GM12878 (cell line): Measurements from ENCODE around the gene NT5M. TPM values are rescaled to one million over a fixed set of nuclear protein-coding genes. Genes with fewer than 3 reads are reported as not detected.
"Not testable (repeated sequence)": the region's sequence is repeated elsewhere in the genome, so short reads cannot be mapped to it uniquely, and the experiment has no call there.

Experiments used
- ATAC-seq: fragments of 200-7000 bp; cut with Tn5 transposase; 3 replicates; pipeline ENCODE4 v1.9.1; 2020; ENCODE audit warnings: mild to moderate bottlenecking, moderate library complexity
- BruUV-seq: library from RNA; stranded (reverse); fragments of 400-500 nt; replicated peaks from 2 replicates; lab custom pipeline; 2021; lab: Mats Ljungman, UMichigan
- CTCF ChIA-PET: fragments of 300-600 bp; sonication (Branson Sonifier 250); formaldehyde crosslinking; extraction: SDS; loops from one replicate; lab custom pipeline; 2021; ENCODE audit warnings: inconsistent platforms; lab: Yijun Ruan, JAX
- POLR2A ChIA-PET: fragments of 350-600 bp; formaldehyde crosslinking; extraction: SDS; loops from one replicate; lab custom pipeline; 2021; ENCODE audit warnings: inconsistent platforms; lab: Charles Lee
- RAD21 ChIA-PET: fragments of 300-600 bp; sonication (Branson Sonifier 250); formaldehyde crosslinking; loops from one replicate; lab custom pipeline; 2023; ENCODE audit warnings: antibody characterized with exemption; ENCODE audit not compliant: unreplicated experiment; lab: Charles Lee
- SMC1A ChIA-PET: fragments of 300-600 bp; sonication (Branson Sonifier 250); formaldehyde crosslinking; loops from one replicate; lab custom pipeline; 2023; ENCODE audit not compliant: unreplicated experiment, uncharacterized antibody; lab: Charles Lee
- DNase-seq: peaks from one replicate; pipeline ENCODE4 v3.0.0-alpha.2; 2011; ENCODE audit warnings: low read depth, low spot score
- FAIRE-seq: peaks from 3 replicates; lab custom pipeline; 2011; peaks lifted over from hg19 to GRCh38; lab: Jason Lieb, UNC
- H2AFZ ChIP-seq: 2 replicates; pipeline ENCODE4 v1.6.0; 2011; ENCODE audit warnings: low read depth, low read length, control low read depth; ENCODE audit not compliant: control insufficient read depth
- H3K27ac ChIP-seq: 2 replicates; pipeline ENCODE4 v1.5.1; 2011; ENCODE audit warnings: control low read depth; ENCODE audit not compliant: control insufficient read depth, insufficient read depth
- H3K27me3 ChIP-seq, 2 experiments: replicated peaks in 1 of 2; 2 replicates each; pipeline versions ENCODE4 v1.6.0 to v1.6.1; 2011; ENCODE audit warnings: low read length in 1 of 2; ENCODE audit not compliant: control insufficient read depth in 2 of 2, insufficient read depth in 2 of 2
- H3K36me3 ChIP-seq, 2 experiments: 2 replicates each; pipeline ENCODE4 v1.5.1; 2011; ENCODE audit warnings: low read length in 1 of 2; ENCODE audit not compliant: control insufficient read depth in 2 of 2, insufficient read depth in 2 of 2
- H3K4me1 ChIP-seq: 2 replicates; pipeline ENCODE4 v1.6.1; 2011; ENCODE audit warnings: mild to moderate bottlenecking, low read length, moderate library complexity, mixed read lengths; ENCODE audit not compliant: control insufficient read depth, insufficient read depth
- H3K4me2 ChIP-seq: 2 replicates; pipeline ENCODE4 v1.6.0; 2011; ENCODE audit warnings: control low read depth; ENCODE audit not compliant: control insufficient read depth, insufficient read depth
- H3K4me3 ChIP-seq: fragments of 200-600 bp; sonication (generic); 2 replicates; pipeline ENCODE4 v1.5.1; 2016
- H3K79me2 ChIP-seq: 2 replicates; pipeline ENCODE4 v1.6.0; 2011; ENCODE audit warnings: low read length; ENCODE audit not compliant: control insufficient read depth, insufficient read depth
- H3K9ac ChIP-seq: 2 replicates; pipeline ENCODE4 v1.8.0; 2011; ENCODE audit warnings: low read length, control low read depth, mixed read lengths; ENCODE audit not compliant: control insufficient read depth, insufficient read depth
- H3K9me3 ChIP-seq: replicated peaks from 3 replicates; pipeline ENCODE4 v1.5.1; 2011; ENCODE audit warnings: mild to moderate bottlenecking, low read length; ENCODE audit not compliant: control insufficient read depth, insufficient read depth
- H4K20me1 ChIP-seq: 2 replicates; pipeline ENCODE4 v1.6.0; 2011; ENCODE audit not compliant: control insufficient read depth, insufficient read depth
- EGR1 ChIP-seq, 2 experiments: IDR thresholded peaks; 1 replicate in 1 of 2; 2 replicates in 1 of 2; pipeline ENCODE4 v1.6.1; 2011 to 2012; ENCODE audit warnings: low read depth in 2 of 2, low read length in 2 of 2, borderline replicate concordance in 1 of 2, mild to moderate bottlenecking in 1 of 2, moderate library complexity in 1 of 2
- EZH2 ChIP-seq: IDR thresholded peaks from 2 replicates; pipeline ENCODE4 v1.6.1; 2012; ENCODE audit warnings: low read depth, mild to moderate bottlenecking, control low read depth, inconsistent platforms, low read length, borderline replicate concordance; ENCODE audit not compliant: control insufficient read depth
- IKZF1 ChIP-seq: fragments of 450-650 bp; conservative IDR thresholded peaks from 2 replicates; pipeline ENCODE4 v1.6.1; 2017; ENCODE audit warnings: antibody characterized with exemption, mild to moderate bottlenecking
- IRF4 ChIP-seq: IDR thresholded peaks from 2 replicates; pipeline ENCODE4 v1.6.1; 2011; ENCODE audit warnings: low read depth, low read length
- KLF5 ChIP-seq: fragments of 450-650 bp; IDR thresholded peaks from 2 replicates; pipeline ENCODE4 v1.6.1; 2014; ENCODE audit warnings: mild to moderate bottlenecking; ENCODE audit not compliant: partially characterized antibody
- MEF2B ChIP-seq: fragments of 450-650 bp; IDR thresholded peaks from 2 replicates; pipeline ENCODE4 v1.6.1; 2018; ENCODE audit warnings: mild to moderate bottlenecking, moderate library complexity; ENCODE audit not compliant: partially characterized antibody, poor library complexity, severe bottlenecking
- NR2C1 ChIP-seq: fragments of 450-650 bp; IDR thresholded peaks from 2 replicates; pipeline ENCODE4 v1.6.1; 2017; ENCODE audit warnings: antibody characterized with exemption, mild to moderate bottlenecking, moderate library complexity
- SP1 ChIP-seq: IDR thresholded peaks from one replicate; pipeline ENCODE4 v1.6.1; 2011; ENCODE audit warnings: low read depth, low read length
- STAT3 ChIP-seq: IDR thresholded peaks from 2 replicates; pipeline ENCODE4 v1.6.1; 2011; ENCODE audit warnings: low read depth, low read length, improper control_type of control experiment
- TCF3 ChIP-seq: IDR thresholded peaks from 2 replicates; pipeline ENCODE4 v1.6.1; 2012; ENCODE audit warnings: low read depth, mild to moderate bottlenecking, low read length, borderline replicate concordance; ENCODE audit not compliant: insufficient read depth
- ZNF24 ChIP-seq: fragments of 450-650 bp; IDR thresholded peaks from 2 replicates; pipeline ENCODE4 v1.6.1; 2017; ENCODE audit warnings: antibody characterized with exemption, mild to moderate bottlenecking
- WGBS: methylation state at CpG from one replicate; pipeline ENCODE4 v1.1.6; 2016; ENCODE audit warnings: low lambda C conversion rate; ENCODE audit not compliant: insufficient replicate concordance, insufficient coverage; ENCODE audit errors: missing lambda C conversion rate; 5-methylcytosine and 5-hydroxymethylcytosine counted together
- in situ Hi-C: fragments of 300-500 bp; cut with MboI; formaldehyde crosslinking; loops from 9 replicates; pipeline ENCODE4 v1.14.3; 2018; ENCODE audit warnings: mixed read lengths
- intact Hi-C: fragments of 100-400 bp; cut with micrococcal nuclease; formaldehyde crosslinking; loops from one replicate; pipeline ENCODE4 v1.14.2; 2022; ENCODE audit not compliant: unreplicated experiment
- polyA plus RNA-seq, 11 experiments: library from polyadenylated mRNA; depleted of rRNA in 4 of 11; unstranded in 6 of 11; stranded (reverse) in 5 of 11; fragments of >200 nt; fragmentation: Nextera tagmentation in 4 of 11; fragmentation: Illumina TruSeq in 1 of 11; extraction: Ambion mirVana in 4 of 11; extraction: Trizol in 1 of 11; gene quantifications; 1 replicate in 1 of 11; 2 replicates in 10 of 11; pipeline versions ENCODE4 v1.2.1 to v1.2.3, GENCODE V29; 2011 to 2016; ENCODE audit warnings: inconsistent platforms in 2 of 11, missing spikeins in 2 of 11, low read depth in 1 of 11
- total RNA-seq, 4 experiments: library from RNA; depleted of rRNA in 3 of 4; stranded (reverse); fragments of >200 nt in 3 of 4; fragmentation: Illumina TruSeq in 1 of 4; extraction: Trizol in 1 of 4; gene quantifications; 2 replicates each; pipeline versions ENCODE4 v1.2.1 to v1.2.3, GENCODE V29; 2013 to 2021
- TF ChIP-seq, protein P1 (sequence below): IDR thresholded peaks from 2 replicates; pipeline ENCODE4 v1.6.1; 2012; ENCODE audit warnings: low read depth, low read length, improper control_type of control experiment
- TF ChIP-seq, protein P2 (sequence below): fragments of 450-650 bp; IDR thresholded peaks from 2 replicates; pipeline ENCODE4 v1.6.1; 2014; ENCODE audit warnings: mild to moderate bottlenecking

The NT5M gene
- total and polyA plus RNA-seq, 10 of the 15 experiments (the other 5 are each of a cell fraction or from before 2014, with no cell fraction given): 0.18 to 14.1 (median 2.9) TPM

DNA sequence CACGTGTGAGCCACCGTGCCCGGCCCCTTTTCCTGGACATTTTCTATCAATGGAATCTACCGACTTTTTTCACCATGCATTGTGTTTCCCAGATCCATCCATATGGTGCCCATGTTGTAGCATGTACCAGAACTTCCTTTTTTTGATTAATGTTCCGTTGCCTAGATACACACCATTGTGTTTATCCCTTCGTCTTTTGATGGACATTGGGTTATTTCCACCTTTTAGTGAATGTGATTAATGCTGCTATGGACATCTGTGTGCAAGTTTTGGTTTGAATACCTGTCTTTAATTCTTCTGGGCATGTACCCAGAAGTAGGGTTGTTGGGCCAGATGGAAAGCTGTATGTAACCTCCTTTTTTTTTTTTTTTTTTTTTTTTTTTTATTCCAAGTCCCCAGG lies 79.8 kb downstream of the NT5M start:
- intact Hi-C loops: no loop called here
- 16% methylated on average over 6 of the region's 6 CpGs for WGBS
- Histone ChIP-seq H2AFZ (no peak overlapping the region), H3K4me1 (peaks cover 5% of the 10 kb centered on the region; the same call in 1 of the 2 replicates)
- FAIRE-seq: no peak
- no peak for TF ChIP-seq IRF4
- TF ChIP-seq KLF5: no peak
- TF ChIP-seq STAT3: no peak
- no peak for TF ChIP-seq ZNF24
- no peak for TF ChIP-seq NR2C1
- TF ChIP-seq SP1: no peak
- no peak for TF ChIP-seq IKZF1
- no peak for TF ChIP-seq TCF3
- TF ChIP-seq EZH2: no peak
- no peak for TF ChIP-seq EGR1 (IDR thresholded peaks at IDR 0.05; ENCODE audit: borderline replicate concordance in 1 of 2, low read depth in 2 of 2, low read length in 2 of 2)
- TF ChIP-seq, protein P1, sequence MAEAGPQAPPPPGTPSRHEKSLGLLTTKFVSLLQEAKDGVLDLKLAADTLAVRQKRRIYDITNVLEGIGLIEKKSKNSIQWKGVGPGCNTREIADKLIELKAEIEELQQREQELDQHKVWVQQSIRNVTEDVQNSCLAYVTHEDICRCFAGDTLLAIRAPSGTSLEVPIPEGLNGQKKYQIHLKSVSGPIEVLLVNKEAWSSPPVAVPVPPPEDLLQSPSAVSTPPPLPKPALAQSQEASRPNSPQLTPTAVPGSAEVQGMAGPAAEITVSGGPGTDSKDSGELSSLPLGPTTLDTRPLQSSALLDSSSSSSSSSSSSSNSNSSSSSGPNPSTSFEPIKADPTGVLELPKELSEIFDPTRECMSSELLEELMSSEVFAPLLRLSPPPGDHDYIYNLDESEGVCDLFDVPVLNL: no peak
- TF ChIP-seq, protein P2, sequence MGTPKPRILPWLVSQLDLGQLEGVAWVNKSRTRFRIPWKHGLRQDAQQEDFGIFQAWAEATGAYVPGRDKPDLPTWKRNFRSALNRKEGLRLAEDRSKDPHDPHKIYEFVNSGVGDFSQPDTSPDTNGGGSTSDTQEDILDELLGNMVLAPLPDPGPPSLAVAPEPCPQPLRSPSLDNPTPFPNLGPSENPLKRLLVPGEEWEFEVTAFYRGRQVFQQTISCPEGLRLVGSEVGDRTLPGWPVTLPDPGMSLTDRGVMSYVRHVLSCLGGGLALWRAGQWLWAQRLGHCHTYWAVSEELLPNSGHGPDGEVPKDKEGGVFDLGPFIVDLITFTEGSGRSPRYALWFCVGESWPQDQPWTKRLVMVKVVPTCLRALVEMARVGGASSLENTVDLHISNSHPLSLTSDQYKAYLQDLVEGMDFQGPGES: no peak
- TF ChIP-seq MEF2B: no peak
- TF ChIP-seq, all 136 proteins: peak for 0
- RAD21 ChIA-PET: no interaction called here
- Histone ChIP-seq H3K27ac (no peak overlapping the region), H3K9ac (no peak overlapping the region), H3K27me3 (peaks cover 0 to 4% of the 10 kb centered on the region in 2 experiments; a peak in 2 of 4 replicates), H3K36me3 (no peaks in the 10 kb centered on the region), H4K20me1 (no peaks in the 10 kb centered on the region), H3K4me2 (no peak overlapping the region), H3K9me3 (no peaks in the 10 kb centered on the region), H3K4me3 (no peak overlapping the region), H3K79me2 (no peaks in the 10 kb centered on the region)
- BruUV-seq: no TSS peak
- in situ Hi-C loops: no loop called here
- SMC1A ChIA-PET: no interaction called here
- CTCF ChIA-PET: interaction anchor here (0.6 kb wide), 1 partner anchor 245 kb away, joined by 3 read pairs; no protein-coding TSS in a partner anchor
- no peak for ATAC-seq
- POLR2A ChIA-PET: interaction anchor here (0.7 to 1.2 kb wide), 2 partner anchors 8 to 44 kb away, joined by 3 read pairs; no protein-coding TSS in a partner anchor
- no peak for DNase-seq

DNA sequence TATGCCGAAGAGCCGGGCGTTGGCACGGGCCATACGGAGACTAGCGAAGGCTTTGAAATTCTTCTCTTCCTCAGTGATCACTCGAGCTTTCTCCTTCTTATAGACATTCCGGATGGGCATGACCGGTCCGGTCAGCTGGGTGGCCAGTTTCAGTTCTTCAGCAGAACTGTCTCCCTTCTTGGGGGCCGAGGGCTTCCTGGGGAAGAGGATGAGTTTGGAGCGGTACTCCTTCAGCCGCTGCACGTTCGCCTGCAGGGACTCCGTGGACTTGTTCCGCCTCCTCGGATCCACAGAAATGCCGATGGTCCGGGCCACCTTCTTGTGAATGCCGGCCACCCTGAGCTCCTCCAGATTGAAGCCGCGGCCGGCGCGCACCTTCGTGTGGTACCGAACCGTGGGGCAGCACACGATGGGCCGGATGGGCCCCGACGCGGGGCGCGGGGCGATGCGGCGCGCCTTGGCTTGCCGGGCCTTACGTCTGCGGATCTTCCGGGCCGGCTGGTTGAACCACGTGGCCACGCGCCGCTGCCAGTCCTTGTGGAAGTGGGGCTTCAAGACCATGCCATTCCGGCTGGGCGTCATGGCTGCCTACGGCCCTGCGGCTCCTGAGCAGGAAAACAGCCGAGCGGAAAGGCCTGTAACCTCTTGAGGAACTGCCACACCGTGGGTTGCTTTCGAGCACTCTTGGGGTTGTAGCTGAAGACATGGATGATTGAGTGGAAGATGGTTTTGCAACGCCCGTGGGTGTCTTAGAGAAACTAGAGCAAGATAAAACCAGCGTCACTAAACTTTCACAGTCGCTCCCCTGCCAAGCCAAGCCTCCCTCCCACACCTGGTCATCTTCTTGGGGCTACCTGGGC lies 80.5 kb downstream of the NT5M start:
- H3K4me1 ChIP-seq, H3K27ac ChIP-seq, FAIRE-seq, H3K79me2 ChIP-seq, DNase-seq, H3K9ac ChIP-seq, H4K20me1 ChIP-seq, H2AFZ ChIP-seq, CTCF ChIA-PET, H3K27me3 ChIP-seq, in situ Hi-C loops, H3K4me2 ChIP-seq, H3K4me3 ChIP-seq, intact Hi-C loops, H3K9me3 ChIP-seq, SMC1A ChIA-PET, BruUV-seq, ATAC-seq, H3K36me3 ChIP-seq, RAD21 ChIA-PET: not testable (repeated sequence)
- WGBS: 71% methylated on average over 58 of the region's 61 CpGs
- POLR2A ChIA-PET: interaction anchor here (0.7 kb wide), 1 partner anchor 7 kb away, joined by 3 read pairs; no protein-coding TSS in a partner anchor
